Breast epithelium (tissue), 4 donors: ENCODE measurements around the gene RNASEH1. TPM values are rescaled to one million over a fixed set of nuclear protein-coding genes. Genes with fewer than 3 reads are reported as not detected.

ENCODE experiments used
- DNase-seq, 2 donors: peaks; one replicate each; pipeline ENCODE4 v3.0.0-alpha.2; 2019; ENCODE audit warnings: low spot score in 2 of 2
- H3K27ac ChIP-seq, 2 donors: fragments of 200-600 bp; sonication (generic) in 1 of 2; one replicate each; pipeline ENCODE4 v1.5.1; 2016 to 2019; ENCODE audit warnings: mild to moderate bottlenecking in 1 of 2
- H3K27me3 ChIP-seq, 2 donors: fragments of 200-600 bp; sonication (generic) in 1 of 2; one replicate each; pipeline versions ENCODE4 v1.5.1 to v1.6.0; 2017 to 2019; ENCODE audit warnings: control low read depth in 1 of 2, mild to moderate bottlenecking in 1 of 2
- H3K36me3 ChIP-seq: fragments of 200-600 bp; one replicate; pipeline ENCODE4 v1.5.1; 2019
- H3K4me1 ChIP-seq, 2 donors: fragments of 200-600 bp; sonication (generic); one replicate each; pipeline ENCODE4 v1.5.1; 2016 to 2019; ENCODE audit warnings: control low read depth in 1 of 2
- H3K4me3 ChIP-seq, 3 donors: fragments of 200-600 bp; sonication (generic); 1 replicate in 2 of 3; 2 replicates in 1 of 3; pipeline ENCODE4 v1.5.1; 2016 to 2019; ENCODE audit warnings: mild to moderate bottlenecking in 3 of 3, moderate library complexity in 2 of 3
- H3K9me3 ChIP-seq, 2 donors: fragments of 200-600 bp; sonication (generic) in 1 of 2; one replicate each; pipeline ENCODE4 v1.5.1; 2016 to 2019; ENCODE audit warnings: control low read depth in 1 of 2
- POLR2A ChIP-seq: fragments of 450-650 bp; IDR thresholded peaks from one replicate; pipeline ENCODE4 v1.6.1; 2016; ENCODE audit warnings: antibody characterized with exemption, mild to moderate bottlenecking, moderate library complexity
- POLR2AphosphoS5 ChIP-seq, 3 donors: sonication (generic); formaldehyde crosslinking; IDR thresholded peaks; one replicate each; pipeline ENCODE4 v1.6.1; 2017; ENCODE audit warnings: antibody characterized with exemption in 3 of 3
- intact Hi-C: fragments of 100-400 bp; cut with DNase I; formaldehyde crosslinking; loops from one replicate; pipeline ENCODE4 v1.15.1; 2023; ENCODE audit warnings: low total_unique reads
- total RNA-seq, 3 donors: library from RNA; depleted of rRNA; stranded (reverse); fragments of >200 nt; gene quantifications; one replicate each; pipeline ENCODE4 v1.1.0, GENCODE V29; 2016
- TF ChIP-seq, protein P1 (sequence below), 3 donors: fragments of 450-650 bp; IDR thresholded peaks; one replicate each; pipeline ENCODE4 v1.5.1; 2016 to 2017; ENCODE audit warnings: antibody characterized with exemption in 3 of 3, mild to moderate bottlenecking in 3 of 3, moderate library complexity in 3 of 3

Gene RNASEH1
- total RNA-seq, 3 donors from 2014 or later, result 17.3 to 22.1 (median 21.0) TPM

DNA sequence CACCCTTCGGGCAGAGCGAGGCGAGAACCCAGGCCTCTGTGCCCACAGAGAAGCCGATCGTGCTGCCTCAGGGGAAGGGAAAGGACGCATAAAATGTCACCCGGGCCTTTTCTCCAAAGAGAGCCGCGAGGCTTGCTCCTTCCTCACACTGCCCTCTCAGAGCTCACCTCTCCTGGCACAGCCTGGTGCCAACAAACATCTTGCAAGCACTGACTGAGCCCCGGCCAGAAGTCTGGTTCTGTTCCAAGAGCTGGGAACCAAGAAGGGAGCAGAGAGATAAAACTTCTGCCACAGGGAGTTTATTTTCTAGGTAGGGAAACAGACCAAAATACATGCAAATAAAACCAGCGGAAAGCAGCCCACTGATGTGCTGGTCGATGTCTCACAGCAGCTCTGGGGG is 25.2 kb downstream of the RNASEH1 start:
- Histone ChIP-seq H3K4me1 (no peaks in the 10 kb centered on the region), H3K9me3 (no peaks in the 10 kb centered on the region), H3K27ac (no peak overlapping the region), H3K27me3 (no peaks in the 10 kb centered on the region), H3K36me3 (no peaks in the 10 kb centered on the region), H3K4me3 (no peak overlapping the region)
- no peak for DNase-seq
- no peak for TF ChIP-seq POLR2AphosphoS5 (IDR thresholded peaks at IDR 0.05)
- no peak for TF ChIP-seq POLR2A
- TF ChIP-seq, protein P1, sequence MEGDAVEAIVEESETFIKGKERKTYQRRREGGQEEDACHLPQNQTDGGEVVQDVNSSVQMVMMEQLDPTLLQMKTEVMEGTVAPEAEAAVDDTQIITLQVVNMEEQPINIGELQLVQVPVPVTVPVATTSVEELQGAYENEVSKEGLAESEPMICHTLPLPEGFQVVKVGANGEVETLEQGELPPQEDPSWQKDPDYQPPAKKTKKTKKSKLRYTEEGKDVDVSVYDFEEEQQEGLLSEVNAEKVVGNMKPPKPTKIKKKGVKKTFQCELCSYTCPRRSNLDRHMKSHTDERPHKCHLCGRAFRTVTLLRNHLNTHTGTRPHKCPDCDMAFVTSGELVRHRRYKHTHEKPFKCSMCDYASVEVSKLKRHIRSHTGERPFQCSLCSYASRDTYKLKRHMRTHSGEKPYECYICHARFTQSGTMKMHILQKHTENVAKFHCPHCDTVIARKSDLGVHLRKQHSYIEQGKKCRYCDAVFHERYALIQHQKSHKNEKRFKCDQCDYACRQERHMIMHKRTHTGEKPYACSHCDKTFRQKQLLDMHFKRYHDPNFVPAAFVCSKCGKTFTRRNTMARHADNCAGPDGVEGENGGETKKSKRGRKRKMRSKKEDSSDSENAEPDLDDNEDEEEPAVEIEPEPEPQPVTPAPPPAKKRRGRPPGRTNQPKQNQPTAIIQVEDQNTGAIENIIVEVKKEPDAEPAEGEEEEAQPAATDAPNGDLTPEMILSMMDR (IDR thresholded peaks at IDR 0.05), result no peak
- intact Hi-C loops, result no loop called here

DNA sequence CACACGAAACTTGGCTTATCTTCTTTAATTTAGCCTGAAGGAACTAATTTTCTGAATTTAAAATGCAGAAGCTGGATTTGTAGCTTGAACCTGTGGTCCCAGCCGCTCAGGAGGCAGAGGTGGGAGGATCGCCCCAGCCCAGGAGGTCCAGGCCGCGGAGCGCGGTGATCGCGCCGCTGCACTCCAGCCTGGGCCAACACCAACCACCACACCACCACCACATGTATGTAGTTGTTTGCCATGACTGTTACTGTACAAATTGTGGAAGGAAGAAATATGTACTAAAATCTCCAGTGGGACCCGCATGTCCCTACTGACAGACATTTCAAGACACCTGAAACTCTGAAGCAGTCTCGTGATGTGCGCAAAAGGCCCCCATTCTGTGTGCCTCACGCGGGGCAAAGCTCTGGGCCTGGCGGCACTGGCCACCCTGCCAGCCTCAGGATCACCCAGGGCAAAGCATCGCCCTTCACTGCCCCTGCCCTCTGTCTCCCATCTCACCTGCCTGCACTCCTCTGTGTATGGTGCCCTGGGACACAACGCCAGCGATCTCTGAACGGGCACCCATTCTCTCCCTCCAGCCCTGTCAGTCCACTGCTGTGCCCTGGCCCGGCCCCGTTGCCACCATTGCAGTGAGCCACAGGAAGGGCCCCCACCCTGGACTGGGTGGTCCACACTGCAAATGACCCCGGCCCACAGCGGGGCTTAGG is 28.7 kb downstream of the RNASEH1 start:
- no peaks in the 10 kb centered on the region for H3K36me3 ChIP-seq
- no peak overlapping the region for H3K4me3 ChIP-seq
- no peak overlapping the region for H3K27ac ChIP-seq
- H3K4me1 ChIP-seq, result no peaks in the 10 kb centered on the region
- H3K27me3 ChIP-seq, result no peaks in the 10 kb centered on the region
- DNase-seq, result no peak
- H3K9me3 ChIP-seq, result no peaks in the 10 kb centered on the region
- intact Hi-C loops, result no loop called here
- TF ChIP-seq, protein P1 (IDR thresholded peaks at IDR 0.05), result no peak
- no peak for TF ChIP-seq POLR2A
- TF ChIP-seq POLR2AphosphoS5 (IDR thresholded peaks at IDR 0.05), result no peak

GRCh38 chr2:3527886-3528785 is 30.0 kb downstream of the RNASEH1 start:
- DNase-seq, result no peak
- H3K4me3 ChIP-seq, result no peak overlapping the region
- no peaks in the 10 kb centered on the region for H3K9me3 ChIP-seq
- no peaks in the 10 kb centered on the region for H3K4me1 ChIP-seq
- intact Hi-C loops, result no loop called here
- TF ChIP-seq POLR2A (no peak), POLR2AphosphoS5 (IDR thresholded peaks at IDR 0.05) (no peak)
- TF ChIP-seq, protein P1 (IDR thresholded peaks at IDR 0.05), result no peak
- no peaks in the 10 kb centered on the region for H3K27me3 ChIP-seq
- no peaks in the 10 kb centered on the region for H3K36me3 ChIP-seq
- H3K27ac ChIP-seq, result no peak overlapping the region

DNA sequence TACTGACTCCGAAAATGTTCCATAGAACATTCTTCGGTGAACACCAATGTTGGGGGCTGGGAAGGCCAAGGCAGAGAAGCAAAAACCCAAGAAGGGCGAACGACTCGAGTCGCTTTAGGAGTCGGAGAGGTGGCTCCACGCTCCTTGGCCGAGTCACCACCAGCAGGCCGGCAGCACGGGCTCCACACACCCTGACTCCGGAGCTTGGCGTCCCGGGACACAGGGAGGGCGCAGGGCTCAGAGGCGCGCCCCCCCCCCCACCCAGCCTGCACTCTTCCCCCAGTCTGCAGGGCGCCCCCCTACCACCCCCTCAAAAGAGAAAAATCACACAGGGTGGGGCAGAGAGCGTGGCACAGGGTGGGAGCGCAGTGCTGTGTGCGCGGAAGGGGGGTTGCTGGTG is 31.3 kb downstream of the RNASEH1 start:
- no peak for DNase-seq
- no peak overlapping the region for H3K4me3 ChIP-seq
- no peaks in the 10 kb centered on the region for H3K9me3 ChIP-seq
- H3K27ac ChIP-seq, result no peak overlapping the region
- intact Hi-C loops, result no loop called here
- H3K36me3 ChIP-seq, result no peaks in the 10 kb centered on the region
- no peak for TF ChIP-seq POLR2AphosphoS5 (IDR thresholded peaks at IDR 0.05)
- TF ChIP-seq, protein P1 (IDR thresholded peaks at IDR 0.05), result no peak
- TF ChIP-seq POLR2A, result no peak
- no peaks in the 10 kb centered on the region for H3K4me1 ChIP-seq
- H3K27me3 ChIP-seq, result no peaks in the 10 kb centered on the region

DNA sequence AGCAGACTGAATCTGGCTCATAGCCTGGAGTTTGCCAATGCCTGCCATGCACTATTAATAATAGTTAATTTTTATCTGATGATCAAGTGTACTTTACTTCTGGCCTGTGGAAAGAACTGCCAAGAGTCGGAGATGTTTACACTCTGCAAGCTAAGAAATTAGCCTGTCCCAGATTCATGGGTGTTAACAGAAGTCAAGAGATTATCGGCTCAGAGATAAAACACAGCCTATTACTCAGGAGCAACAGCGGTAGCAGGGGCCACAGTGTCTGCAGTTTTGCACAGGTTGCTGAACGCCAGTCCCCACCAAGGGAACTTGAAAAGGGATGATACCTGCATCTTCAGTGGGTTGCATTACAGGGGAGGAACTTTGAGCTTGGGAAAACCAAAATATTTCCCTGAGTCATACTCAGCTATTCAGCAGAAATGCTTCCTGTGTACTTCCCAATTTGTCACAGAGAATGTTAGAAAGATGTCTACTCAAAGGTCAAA is 34.5 kb downstream of the RNASEH1 start:
- TF ChIP-seq, protein P1 (IDR thresholded peaks at IDR 0.05), result no peak
- TF ChIP-seq POLR2A (no peak), POLR2AphosphoS5 (IDR thresholded peaks at IDR 0.05) (no peak)
- no peak for DNase-seq
- Histone ChIP-seq H3K36me3 (no peaks in the 10 kb centered on the region), H3K4me1 (no peaks in the 10 kb centered on the region), H3K27me3 (no peaks in the 10 kb centered on the region), H3K27ac (no peak overlapping the region), H3K4me3 (no peak overlapping the region), H3K9me3 (no peaks in the 10 kb centered on the region)
- intact Hi-C loops, result no loop called here
